Glutamatergic neuron (in vitro differentiated cells): ENCODE measurements around the gene STARD10. TPM values are rescaled to one million over a fixed set of nuclear protein-coding genes. Genes with fewer than 3 reads are reported as not detected.

Source experiments
- DNase-seq: peaks from one replicate; pipeline ENCODE4 v3.0.0; 2022
- H3K27ac Mint-ChIP-seq: one replicate; pipeline ENCODE4 v1.8.0; 2020; ENCODE audit warnings: mild to moderate bottlenecking, mixed read lengths, inconsistent platforms; ENCODE audit not compliant: unreplicated experiment
- H3K27me3 Mint-ChIP-seq: one replicate; pipeline ENCODE4 v1.8.0; 2020; ENCODE audit warnings: mild to moderate bottlenecking, moderate library complexity, mixed read lengths, inconsistent platforms; ENCODE audit not compliant: unreplicated experiment
- H3K36me3 Mint-ChIP-seq: one replicate; pipeline ENCODE4 v1.8.0; 2020; ENCODE audit warnings: mild to moderate bottlenecking, mixed read lengths, inconsistent platforms; ENCODE audit not compliant: unreplicated experiment
- H3K4me1 Mint-ChIP-seq: one replicate; pipeline ENCODE4 v1.8.0; 2020; ENCODE audit warnings: mild to moderate bottlenecking, low read depth, mixed read lengths, inconsistent platforms; ENCODE audit not compliant: unreplicated experiment
- H3K4me3 Mint-ChIP-seq: one replicate; pipeline ENCODE4 v1.8.0; 2020; ENCODE audit warnings: mild to moderate bottlenecking, mixed read lengths, inconsistent platforms; ENCODE audit not compliant: unreplicated experiment
- H3K9me3 Mint-ChIP-seq: one replicate; pipeline ENCODE4 v1.8.0; 2020; ENCODE audit warnings: mild to moderate bottlenecking, moderate library complexity, mixed read lengths, inconsistent platforms; ENCODE audit not compliant: unreplicated experiment
- CTCF ChIP-seq: fragments of 200-600 bp; sonication (generic); IDR thresholded peaks from one replicate; pipeline ENCODE4 v1.5.0; 2021; ENCODE audit not compliant: partially characterized antibody, unreplicated experiment
- total RNA-seq: library from RNA; stranded (reverse); fragmentation: NEBNext Ultra II Directional; extraction: Animal tissue kit (Norgen Biotek cat#: 25700); gene quantifications from one replicate; pipeline ENCODE4 v1.2.1, GENCODE V29; 2021; ENCODE audit not compliant: unreplicated experiment

The STARD10 gene
- total RNA-seq, 1 donor from 2014 or later = 13.5 TPM

- no peak for DNase-seq
Observed at GRCh38 chr11:72740562-72741428, 53.1 kb downstream of the STARD10 start.

GRCh38 chr11:72740060-72740424 is 53.8 kb downstream of the STARD10 start:
- no peak overlapping the region for H3K27ac Mint-ChIP-seq
- peaks cover 33% of the 10 kb centered on the region for H3K4me1 Mint-ChIP-seq
- H3K27me3 Mint-ChIP-seq = peaks cover 15% of the 10 kb centered on the region
- TF ChIP-seq CTCF = no peak
- H3K36me3 Mint-ChIP-seq = peaks cover 5% of the 10 kb centered on the region
- no peak overlapping the region for H3K4me3 Mint-ChIP-seq
- H3K9me3 Mint-ChIP-seq = peaks cover 11% of the 10 kb centered on the region
- DNase-seq = no peak

More at GRCh38 chr11:72740562-72741428, 53.1 kb downstream of the STARD10 start:
- Mint-ChIP-seq H3K27me3 (peaks cover 15% of the 10 kb centered on the region), H3K4me1 (peaks cover 33% of the 10 kb centered on the region), H3K36me3 (peaks cover 5% of the 10 kb centered on the region), H3K4me3 (peak overlapping the region; percentile 11), H3K27ac (no peak overlapping the region), H3K9me3 (peaks cover 11% of the 10 kb centered on the region)
- TF ChIP-seq CTCF = no peak

GRCh38 chr11:72739240-72740059 is 54.4 kb downstream of the STARD10 start:
- DNase-seq = no peak
- Mint-ChIP-seq H3K9me3 (peaks cover 11% of the 10 kb centered on the region), H3K4me1 (peaks cover 32% of the 10 kb centered on the region), H3K27me3 (peaks cover 15% of the 10 kb centered on the region), H3K4me3 (no peak overlapping the region), H3K27ac (no peak overlapping the region), H3K36me3 (peaks cover 5% of the 10 kb centered on the region)
- TF ChIP-seq CTCF = no peak

GRCh38 chr11:72738199-72739141 is 55.4 kb downstream of the STARD10 start:
- H3K9me3 Mint-ChIP-seq = peaks cover 2% of the 10 kb centered on the region
- no peak for DNase-seq
- TF ChIP-seq CTCF = no peak
- peaks cover 7% of the 10 kb centered on the region for H3K27me3 Mint-ChIP-seq
- no peak overlapping the region for H3K4me3 Mint-ChIP-seq
- H3K4me1 Mint-ChIP-seq = peaks cover 23% of the 10 kb centered on the region
- peaks cover 5% of the 10 kb centered on the region for H3K36me3 Mint-ChIP-seq
- H3K27ac Mint-ChIP-seq = no peak overlapping the region
